ENCODE measurements around the gene SYNDIG1. TPM values are rescaled to one million over a fixed set of nuclear protein-coding genes. Genes with fewer than 3 reads are reported as not detected.

The SYNDIG1 gene
- total RNA-seq, 1 donor = not detected

- TF ChIP-seq CTCF (IDR thresholded peaks at IDR 0.05; ENCODE audit: insufficient read depth, low read depth, low read length) = no peak
- no peak for DNase-seq (ENCODE audit: low read depth)
- no peak overlapping the region for H3K4me3 ChIP-seq (ENCODE audit: low read depth, low read length)
These were observed 141.1 kb downstream of the SYNDIG1 start for GRCh38 chr20:24610341-24611115.

DNA sequence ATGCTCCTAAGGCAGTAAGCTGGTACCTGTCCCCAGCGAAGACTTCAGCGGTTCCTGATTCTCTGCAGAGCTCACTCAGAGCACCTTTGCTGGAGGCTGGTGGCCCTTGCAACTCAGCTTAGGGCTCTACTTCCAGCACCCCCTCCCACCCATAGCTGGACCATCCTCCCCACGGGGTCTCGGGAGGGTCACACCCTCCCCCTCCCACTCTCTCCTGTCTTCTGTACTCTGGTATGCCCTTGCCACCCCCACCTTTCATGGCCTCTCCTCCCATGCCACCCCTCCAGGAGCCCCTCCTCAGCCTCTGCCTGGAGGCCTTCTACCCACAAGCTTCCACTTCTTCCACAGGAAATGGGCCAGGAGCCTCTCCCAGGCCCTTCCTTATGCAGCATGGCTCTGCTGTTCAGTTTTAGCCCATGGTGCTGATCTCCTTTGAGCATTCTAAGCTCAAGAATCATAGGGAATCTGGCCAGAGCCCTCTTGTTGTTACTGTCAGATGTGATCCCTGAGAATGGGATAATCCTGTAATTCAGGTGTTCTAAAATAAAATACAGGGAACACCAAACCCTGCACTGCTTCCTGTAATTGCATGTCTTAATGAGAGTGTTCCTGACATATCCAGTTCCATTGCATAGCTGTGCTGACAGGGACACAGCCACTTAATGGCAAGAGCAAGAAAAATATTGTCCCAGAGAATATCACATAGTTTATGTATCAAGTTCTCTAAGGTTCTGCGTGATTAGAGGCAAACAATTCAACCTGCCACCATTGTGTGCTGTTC lies 142.1 kb downstream of the SYNDIG1 start:
- no peak for DNase-seq (ENCODE audit: low read depth)
- TF ChIP-seq CTCF (IDR thresholded peaks at IDR 0.05; ENCODE audit: insufficient read depth, low read depth, low read length) = no peak

DNA sequence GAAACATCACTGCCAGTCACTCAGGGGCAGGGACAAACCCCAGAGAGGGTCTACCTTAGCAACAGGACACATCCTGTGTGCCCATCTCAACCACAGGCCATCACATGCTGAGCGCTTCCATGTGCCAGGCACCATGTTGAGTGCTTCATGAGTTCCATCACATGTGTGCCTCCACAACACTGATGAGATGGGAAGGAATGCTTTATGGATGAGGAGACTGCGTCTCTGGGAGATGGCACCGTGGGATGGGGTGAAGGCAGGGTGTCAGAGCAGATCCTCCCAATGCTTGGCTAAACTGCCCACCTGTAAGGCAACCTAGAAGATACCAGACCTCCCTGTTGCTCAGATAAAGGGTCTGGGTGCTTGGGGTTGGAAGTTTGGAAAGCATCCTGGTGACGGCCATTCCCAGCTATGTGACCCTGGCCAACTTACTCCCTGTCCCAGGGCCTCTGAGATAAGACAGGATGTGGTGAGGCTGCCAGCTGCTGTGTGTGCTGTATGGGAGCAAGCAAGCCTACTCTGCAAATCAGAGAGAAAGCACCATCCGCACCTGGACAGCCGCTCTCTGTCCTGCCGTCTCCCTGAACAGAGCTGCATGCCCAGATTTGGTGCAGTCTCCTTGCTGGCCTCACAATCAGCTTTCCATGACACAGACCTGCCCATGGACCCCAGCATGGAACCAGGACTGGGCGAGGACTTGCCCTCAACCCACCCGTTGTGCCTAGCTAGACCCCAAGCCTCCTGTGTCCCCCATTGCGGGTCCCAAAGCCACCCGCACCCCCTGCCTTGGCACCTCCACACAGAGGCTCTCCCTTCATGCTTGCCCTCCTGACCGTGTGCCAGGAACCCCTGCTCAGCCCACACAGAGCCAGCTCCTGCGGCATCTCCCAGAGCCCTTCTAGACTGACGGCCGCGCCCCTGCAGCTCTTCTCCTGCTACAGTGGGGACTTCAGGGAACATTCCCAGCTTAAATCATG lies 143.7 kb downstream of the SYNDIG1 start:
- DNase-seq (ENCODE audit: low read depth) = peak; percentile 17
- H3K4me3 ChIP-seq (ENCODE audit: low read depth, low read length) = no peak overlapping the region
- no peak for TF ChIP-seq CTCF (IDR thresholded peaks at IDR 0.05; ENCODE audit: insufficient read depth, low read depth, low read length)

More for the DNA sequence above, 142.1 kb downstream of the SYNDIG1 start:
- H3K4me3 ChIP-seq (ENCODE audit: low read depth, low read length) = no peak overlapping the region

DNA sequence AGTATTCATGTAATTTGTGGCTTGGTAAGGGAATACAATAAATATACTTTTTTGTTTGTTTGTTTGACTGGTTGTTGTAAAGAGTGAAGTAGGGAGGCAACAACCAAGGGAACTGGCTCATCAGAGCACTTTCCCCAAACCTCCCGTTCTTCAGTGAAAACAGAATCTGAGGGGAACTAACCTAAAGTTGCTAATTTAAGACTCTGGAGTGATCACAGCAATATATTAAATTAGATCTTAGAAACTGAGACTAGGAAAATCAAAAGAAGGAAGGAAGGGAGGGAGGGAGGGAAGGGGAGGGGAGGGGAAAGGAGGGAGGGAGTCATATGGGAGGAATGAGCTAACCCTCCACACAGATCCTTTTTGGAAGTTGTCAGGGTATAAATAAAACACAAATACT lies 144.9 kb downstream of the SYNDIG1 start:
- no peak for DNase-seq (ENCODE audit: low read depth)
- no peak overlapping the region for H3K4me3 ChIP-seq (ENCODE audit: low read depth, low read length)
- TF ChIP-seq CTCF (IDR thresholded peaks at IDR 0.05; ENCODE audit: insufficient read depth, low read depth, low read length) = no peak

DNA sequence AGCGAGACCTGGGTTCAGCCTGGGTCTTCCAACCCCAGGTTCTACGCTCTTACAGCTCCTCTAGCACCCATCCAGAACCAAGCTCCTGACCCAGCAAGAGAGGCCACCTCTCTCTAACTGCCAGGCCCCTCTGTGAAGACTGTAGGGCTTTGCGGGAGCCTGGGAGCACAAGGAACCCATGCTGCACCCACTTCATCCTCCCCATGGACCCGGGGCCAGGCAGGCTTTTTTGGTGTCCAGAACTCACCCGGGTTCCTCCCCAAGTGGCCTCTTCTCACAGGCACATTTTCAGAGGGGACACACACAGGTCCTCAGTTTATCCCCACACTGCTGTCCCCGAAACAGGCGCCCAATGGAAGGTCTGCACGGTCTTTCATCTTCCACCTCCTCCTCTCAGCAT lies 145.9 kb downstream of the SYNDIG1 start:
- no peak for DNase-seq (ENCODE audit: low read depth)
- no peak for TF ChIP-seq CTCF (IDR thresholded peaks at IDR 0.05; ENCODE audit: insufficient read depth, low read depth, low read length)
- no peak overlapping the region for H3K4me3 ChIP-seq (ENCODE audit: low read depth, low read length)

Data from fibroblast of villous mesenchyme (primary cell).